HepG2 (cell line): ENCODE results near the gene C3orf18. TPM values are rescaled to one million over a fixed set of nuclear protein-coding genes. Genes with fewer than 3 reads are reported as not detected.

Experiments
- CBFB ChIP-seq: sonication (generic); formaldehyde crosslinking; IDR thresholded peaks from 2 replicates; pipeline ENCODE4 v1.4.0; 2020; ENCODE audit warnings: missing genetic modification reagents
- CHD4 ChIP-seq: fragments of 200-600 bp; sonication (generic); IDR thresholded peaks from 2 replicates; pipeline ENCODE4 v1.7.0; 2017; ENCODE audit warnings: mild to moderate bottlenecking, low read length, borderline replicate concordance
- GTF3A ChIP-seq: sonication (generic); formaldehyde crosslinking; conservative IDR thresholded peaks from 2 replicates; pipeline ENCODE4 v1.4.0; 2020; ENCODE audit warnings: mild to moderate bottlenecking, missing genetic modification reagents
- MLLT10 ChIP-seq: sonication (generic); formaldehyde crosslinking; IDR thresholded peaks from 2 replicates; pipeline ENCODE4 v1.4.0; 2020; ENCODE audit warnings: missing genetic modification reagents
- TP53 ChIP-seq: sonication (generic); formaldehyde crosslinking; conservative IDR thresholded peaks from 2 replicates; pipeline ENCODE4 v1.4.0; 2020; ENCODE audit warnings: missing genetic modification reagents
- ZFP36L1 ChIP-seq: sonication (generic); formaldehyde crosslinking; IDR thresholded peaks from 2 replicates; pipeline ENCODE4 v1.8.0; 2022; ENCODE audit warnings: mild to moderate bottlenecking, missing genetic modification reagents, moderate library complexity
- ZNF570 ChIP-seq: sonication (generic); formaldehyde crosslinking; IDR thresholded peaks from 2 replicates; pipeline ENCODE4 v1.4.0; 2020; ENCODE audit warnings: mild to moderate bottlenecking, missing genetic modification reagents, borderline replicate concordance
- ZNF747 ChIP-seq: sonication (generic); formaldehyde crosslinking; IDR thresholded peaks from 2 replicates; pipeline ENCODE4 v1.8.1; 2023; ENCODE audit warnings: missing genetic modification reagents, mild to moderate bottlenecking, borderline replicate concordance
- ZNF850 ChIP-seq: sonication (generic); formaldehyde crosslinking; conservative IDR thresholded peaks from 2 replicates; pipeline ENCODE4 v1.9.0; 2021; ENCODE audit warnings: mild to moderate bottlenecking, missing genetic modification reagents
- polyA plus RNA-seq, 8 experiments: library from polyadenylated mRNA; depleted of rRNA in 3 of 8; stranded (reverse) in 7 of 8; unstranded in 1 of 8; fragments of >200 nt; fragmentation: Illumina TruSeq in 4 of 8; extraction: Trizol in 4 of 8; gene quantifications; 2 replicates each; pipeline versions ENCODE4 v1.2.1 to v1.2.3, GENCODE V29; 2011 to 2016; ENCODE audit warnings: low read depth in 4 of 8, missing spikeins in 1 of 8, mixed read lengths in 1 of 8; ENCODE audit not compliant: insufficient read depth in 1 of 8
- total RNA-seq, 5 experiments: library from RNA; depleted of rRNA; stranded (reverse); fragments of >200 nt; fragmentation: Illumina TruSeq; extraction: Trizol; gene quantifications; 2 replicates each; pipeline ENCODE4 v1.2.3, GENCODE V29; 2016; ENCODE audit warnings: low read depth in 1 of 5
- TF ChIP-seq, protein P1 (sequence below): sonication (generic); formaldehyde crosslinking; IDR thresholded peaks from 2 replicates; pipeline ENCODE4 v1.4.0; 2020; ENCODE audit warnings: mild to moderate bottlenecking, missing genetic modification reagents
- TF ChIP-seq, protein P2 (sequence below): sonication (generic); formaldehyde crosslinking; IDR thresholded peaks from 2 replicates; pipeline ENCODE4 v1.5.0; 2020; ENCODE audit warnings: mild to moderate bottlenecking, missing genetic modification reagents, borderline replicate concordance
- TF ChIP-seq, protein P3 (sequence below): sonication (generic); formaldehyde crosslinking; IDR thresholded peaks from 2 replicates; pipeline ENCODE4; 2020; ENCODE audit warnings: missing genetic modification reagents, mild to moderate bottlenecking, borderline replicate concordance
- TF ChIP-seq, protein P4 (sequence below): sonication (generic); formaldehyde crosslinking; conservative IDR thresholded peaks from 2 replicates; pipeline ENCODE4 v1.8.0; 2022; ENCODE audit warnings: mild to moderate bottlenecking, moderate library complexity, missing genetic modification reagents

C3orf18 gene
- total and polyA plus RNA-seq, 2 of the 13 experiments (the other 11 are each of a cell fraction or from before 2014, with no cell fraction given): 1.6 to 4.8 TPM

GRCh38 chr3:50587806-50588758, 20.5 kb upstream of the C3orf18 start (continued):
- TF ChIP-seq, protein P1, sequence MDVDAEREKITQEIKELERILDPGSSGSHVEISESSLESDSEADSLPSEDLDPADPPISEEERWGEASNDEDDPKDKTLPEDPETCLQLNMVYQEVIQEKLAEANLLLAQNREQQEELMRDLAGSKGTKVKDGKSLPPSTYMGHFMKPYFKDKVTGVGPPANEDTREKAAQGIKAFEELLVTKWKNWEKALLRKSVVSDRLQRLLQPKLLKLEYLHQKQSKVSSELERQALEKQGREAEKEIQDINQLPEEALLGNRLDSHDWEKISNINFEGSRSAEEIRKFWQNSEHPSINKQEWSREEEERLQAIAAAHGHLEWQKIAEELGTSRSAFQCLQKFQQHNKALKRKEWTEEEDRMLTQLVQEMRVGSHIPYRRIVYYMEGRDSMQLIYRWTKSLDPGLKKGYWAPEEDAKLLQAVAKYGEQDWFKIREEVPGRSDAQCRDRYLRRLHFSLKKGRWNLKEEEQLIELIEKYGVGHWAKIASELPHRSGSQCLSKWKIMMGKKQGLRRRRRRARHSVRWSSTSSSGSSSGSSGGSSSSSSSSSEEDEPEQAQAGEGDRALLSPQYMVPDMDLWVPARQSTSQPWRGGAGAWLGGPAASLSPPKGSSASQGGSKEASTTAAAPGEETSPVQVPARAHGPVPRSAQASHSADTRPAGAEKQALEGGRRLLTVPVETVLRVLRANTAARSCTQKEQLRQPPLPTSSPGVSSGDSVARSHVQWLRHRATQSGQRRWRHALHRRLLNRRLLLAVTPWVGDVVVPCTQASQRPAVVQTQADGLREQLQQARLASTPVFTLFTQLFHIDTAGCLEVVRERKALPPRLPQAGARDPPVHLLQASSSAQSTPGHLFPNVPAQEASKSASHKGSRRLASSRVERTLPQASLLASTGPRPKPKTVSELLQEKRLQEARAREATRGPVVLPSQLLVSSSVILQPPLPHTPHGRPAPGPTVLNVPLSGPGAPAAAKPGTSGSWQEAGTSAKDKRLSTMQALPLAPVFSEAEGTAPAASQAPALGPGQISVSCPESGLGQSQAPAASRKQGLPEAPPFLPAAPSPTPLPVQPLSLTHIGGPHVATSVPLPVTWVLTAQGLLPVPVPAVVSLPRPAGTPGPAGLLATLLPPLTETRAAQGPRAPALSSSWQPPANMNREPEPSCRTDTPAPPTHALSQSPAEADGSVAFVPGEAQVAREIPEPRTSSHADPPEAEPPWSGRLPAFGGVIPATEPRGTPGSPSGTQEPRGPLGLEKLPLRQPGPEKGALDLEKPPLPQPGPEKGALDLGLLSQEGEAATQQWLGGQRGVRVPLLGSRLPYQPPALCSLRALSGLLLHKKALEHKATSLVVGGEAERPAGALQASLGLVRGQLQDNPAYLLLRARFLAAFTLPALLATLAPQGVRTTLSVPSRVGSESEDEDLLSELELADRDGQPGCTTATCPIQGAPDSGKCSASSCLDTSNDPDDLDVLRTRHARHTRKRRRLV (CRISPR knock-in tag): no peak
- TF ChIP-seq, protein P2, sequence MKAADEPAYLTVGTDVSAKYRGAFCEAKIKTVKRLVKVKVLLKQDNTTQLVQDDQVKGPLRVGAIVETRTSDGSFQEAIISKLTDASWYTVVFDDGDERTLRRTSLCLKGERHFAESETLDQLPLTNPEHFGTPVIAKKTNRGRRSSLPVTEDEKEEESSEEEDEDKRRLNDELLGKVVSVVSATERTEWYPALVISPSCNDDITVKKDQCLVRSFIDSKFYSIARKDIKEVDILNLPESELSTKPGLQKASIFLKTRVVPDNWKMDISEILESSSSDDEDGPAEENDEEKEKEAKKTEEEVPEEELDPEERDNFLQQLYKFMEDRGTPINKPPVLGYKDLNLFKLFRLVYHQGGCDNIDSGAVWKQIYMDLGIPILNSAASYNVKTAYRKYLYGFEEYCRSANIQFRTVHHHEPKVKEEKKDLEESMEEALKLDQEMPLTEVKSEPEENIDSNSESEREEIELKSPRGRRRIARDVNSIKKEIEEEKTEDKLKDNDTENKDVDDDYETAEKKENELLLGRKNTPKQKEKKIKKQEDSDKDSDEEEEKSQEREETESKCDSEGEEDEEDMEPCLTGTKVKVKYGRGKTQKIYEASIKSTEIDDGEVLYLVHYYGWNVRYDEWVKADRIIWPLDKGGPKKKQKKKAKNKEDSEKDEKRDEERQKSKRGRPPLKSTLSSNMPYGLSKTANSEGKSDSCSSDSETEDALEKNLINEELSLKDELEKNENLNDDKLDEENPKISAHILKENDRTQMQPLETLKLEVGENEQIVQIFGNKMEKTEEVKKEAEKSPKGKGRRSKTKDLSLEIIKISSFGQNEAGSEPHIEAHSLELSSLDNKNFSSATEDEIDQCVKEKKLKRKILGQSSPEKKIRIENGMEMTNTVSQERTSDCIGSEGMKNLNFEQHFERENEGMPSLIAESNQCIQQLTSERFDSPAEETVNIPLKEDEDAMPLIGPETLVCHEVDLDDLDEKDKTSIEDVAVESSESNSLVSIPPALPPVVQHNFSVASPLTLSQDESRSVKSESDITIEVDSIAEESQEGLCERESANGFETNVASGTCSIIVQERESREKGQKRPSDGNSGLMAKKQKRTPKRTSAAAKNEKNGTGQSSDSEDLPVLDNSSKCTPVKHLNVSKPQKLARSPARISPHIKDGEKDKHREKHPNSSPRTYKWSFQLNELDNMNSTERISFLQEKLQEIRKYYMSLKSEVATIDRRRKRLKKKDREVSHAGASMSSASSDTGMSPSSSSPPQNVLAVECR (CRISPR knock-in tag): no peak; the same call in 1 of the 2 replicates
- TF ChIP-seq ZNF747 (CRISPR knock-in tag) (no peak; the same call in 1 of the 2 replicates), ZFP36L1 (CRISPR knock-in tag) (no peak), ZNF850 (CRISPR knock-in tag) (no peak), TP53 (CRISPR knock-in tag) (0 out of 2 replicates have a peak, but pooled peaks have one; percentile 32), CBFB (CRISPR knock-in tag) (no peak), MLLT10 (no peak), CHD4 (no peak; the same call in 1 of the 2 replicates), ZNF570 (CRISPR knock-in tag) (no peak), GTF3A (CRISPR knock-in tag) (no peak)
- TF ChIP-seq, protein P3, sequence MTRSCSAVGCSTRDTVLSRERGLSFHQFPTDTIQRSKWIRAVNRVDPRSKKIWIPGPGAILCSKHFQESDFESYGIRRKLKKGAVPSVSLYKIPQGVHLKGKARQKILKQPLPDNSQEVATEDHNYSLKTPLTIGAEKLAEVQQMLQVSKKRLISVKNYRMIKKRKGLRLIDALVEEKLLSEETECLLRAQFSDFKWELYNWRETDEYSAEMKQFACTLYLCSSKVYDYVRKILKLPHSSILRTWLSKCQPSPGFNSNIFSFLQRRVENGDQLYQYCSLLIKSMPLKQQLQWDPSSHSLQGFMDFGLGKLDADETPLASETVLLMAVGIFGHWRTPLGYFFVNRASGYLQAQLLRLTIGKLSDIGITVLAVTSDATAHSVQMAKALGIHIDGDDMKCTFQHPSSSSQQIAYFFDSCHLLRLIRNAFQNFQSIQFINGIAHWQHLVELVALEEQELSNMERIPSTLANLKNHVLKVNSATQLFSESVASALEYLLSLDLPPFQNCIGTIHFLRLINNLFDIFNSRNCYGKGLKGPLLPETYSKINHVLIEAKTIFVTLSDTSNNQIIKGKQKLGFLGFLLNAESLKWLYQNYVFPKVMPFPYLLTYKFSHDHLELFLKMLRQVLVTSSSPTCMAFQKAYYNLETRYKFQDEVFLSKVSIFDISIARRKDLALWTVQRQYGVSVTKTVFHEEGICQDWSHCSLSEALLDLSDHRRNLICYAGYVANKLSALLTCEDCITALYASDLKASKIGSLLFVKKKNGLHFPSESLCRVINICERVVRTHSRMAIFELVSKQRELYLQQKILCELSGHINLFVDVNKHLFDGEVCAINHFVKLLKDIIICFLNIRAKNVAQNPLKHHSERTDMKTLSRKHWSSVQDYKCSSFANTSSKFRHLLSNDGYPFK (CRISPR knock-in tag): no peak; the same call in 1 of the 2 replicates
- TF ChIP-seq, protein P4, sequence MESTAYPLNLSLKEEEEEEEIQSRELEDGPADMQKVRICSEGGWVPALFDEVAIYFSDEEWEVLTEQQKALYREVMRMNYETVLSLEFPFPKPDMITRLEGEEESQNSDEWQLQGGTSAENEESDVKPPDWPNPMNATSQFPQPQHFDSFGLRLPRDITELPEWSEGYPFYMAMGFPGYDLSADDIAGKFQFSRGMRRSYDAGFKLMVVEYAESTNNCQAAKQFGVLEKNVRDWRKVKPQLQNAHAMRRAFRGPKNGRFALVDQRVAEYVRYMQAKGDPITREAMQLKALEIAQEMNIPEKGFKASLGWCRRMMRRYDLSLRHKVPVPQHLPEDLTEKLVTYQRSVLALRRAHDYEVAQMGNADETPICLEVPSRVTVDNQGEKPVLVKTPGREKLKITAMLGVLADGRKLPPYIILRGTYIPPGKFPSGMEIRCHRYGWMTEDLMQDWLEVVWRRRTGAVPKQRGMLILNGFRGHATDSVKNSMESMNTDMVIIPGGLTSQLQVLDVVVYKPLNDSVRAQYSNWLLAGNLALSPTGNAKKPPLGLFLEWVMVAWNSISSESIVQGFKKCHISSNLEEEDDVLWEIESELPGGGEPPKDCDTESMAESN (CRISPR knock-in tag): peak; percentile 55; the same call in 1 of the 2 replicates
